ENCODE results near the gene ANKRD42.
"Not testable (repeated sequence)": the region's sequence is repeated elsewhere in the genome, so short reads cannot be mapped to it uniquely, and the experiment has no call there.

The ANKRD42 gene

GRCh38 chr11:83174008-83174407 is 19.5 kb upstream of the ANKRD42 start:
- no peak for DNase-seq (ENCODE audit: low spot score)

- DNase-seq (ENCODE audit: low spot score): no peak
Observed at GRCh38 chr11:83175815-83176214, 17.7 kb upstream of the ANKRD42 start.

GRCh38 chr11:83181815-83182214 is 11.7 kb upstream of the ANKRD42 start:
- DNase-seq (ENCODE audit: low spot score): no peak

GRCh38 chr11:83185767-83186166 is 7.7 kb upstream of the ANKRD42 start:
- DNase-seq (ENCODE audit: low spot score): no peak

GRCh38 chr11:83187465-83187864 is 6.0 kb upstream of the ANKRD42 start:
- DNase-seq (ENCODE audit: low spot score): no peak

GRCh38 chr11:83191491-83191890 is 2.0 kb upstream of the ANKRD42 start:
- DNase-seq (ENCODE audit: low spot score): no peak

GRCh38 chr11:83191986-83192385 is 1.5 kb upstream of the ANKRD42 start:
- DNase-seq (ENCODE audit: low spot score): no peak

GRCh38 chr11:83192606-83193245 is 786 bp upstream of the ANKRD42 start:
- no peak for DNase-seq (ENCODE audit: low spot score)

- DNase-seq (ENCODE audit: low spot score): peak; percentile 71
Observed at GRCh38 chr11:83194281-83195142, 1.0 kb downstream of the ANKRD42 start.

- DNase-seq (ENCODE audit: low spot score): no peak
Observed at GRCh38 chr11:83195143-83195466, 1.6 kb downstream of the ANKRD42 start.

GRCh38 chr11:83195649-83196048 is 2.1 kb downstream of the ANKRD42 start:
- DNase-seq (ENCODE audit: low spot score): no peak

- no peak for DNase-seq (ENCODE audit: low spot score)
Observed at GRCh38 chr11:83200035-83200434, 6.5 kb downstream of the ANKRD42 start.

- DNase-seq (ENCODE audit: low spot score): no peak
Observed at GRCh38 chr11:83205608-83206185, 12.2 kb downstream of the ANKRD42 start.

GRCh38 chr11:83206221-83206620 is 12.7 kb downstream of the ANKRD42 start:
- no peak for DNase-seq (ENCODE audit: low spot score)

- DNase-seq (ENCODE audit: low spot score): not testable (repeated sequence)
Observed at GRCh38 chr11:83206771-83207382, 13.4 kb downstream of the ANKRD42 start.

GRCh38 chr11:83219095-83219494 is 25.6 kb downstream of the ANKRD42 start:
- DNase-seq (ENCODE audit: low spot score): no peak

GRCh38 chr11:83220260-83220659 is 26.7 kb downstream of the ANKRD42 start:
- no peak for DNase-seq (ENCODE audit: low spot score)

GRCh38 chr11:83221694-83222093 is 28.2 kb downstream of the ANKRD42 start:
- DNase-seq (ENCODE audit: low spot score): no peak

- no peak for DNase-seq (ENCODE audit: low spot score)
Observed at GRCh38 chr11:83222499-83222898, 29.0 kb downstream of the ANKRD42 start.

GRCh38 chr11:83223457-83223856 is 29.9 kb downstream of the ANKRD42 start:
- DNase-seq (ENCODE audit: low spot score): no peak

GRCh38 chr11:83235825-83236224 is 42.3 kb downstream of the ANKRD42 start:
- no peak for DNase-seq (ENCODE audit: low spot score)

- no peak for DNase-seq (ENCODE audit: low spot score)
Observed at GRCh38 chr11:83238111-83238510, 44.6 kb downstream of the ANKRD42 start.

Measured in AG08396 (cell line).